Right kidney (tissue), 1 donor: Measurements from ENCODE around the gene CTNNA2.
"Not testable (repeated sequence)": the region's sequence is repeated elsewhere in the genome, so short reads cannot be mapped to it uniquely, and the experiment has no call there.

Experiments used
- DNase-seq: peaks from one replicate; pipeline ENCODE4 v3.0.0-alpha.2; 2016

Gene CTNNA2

DNA sequence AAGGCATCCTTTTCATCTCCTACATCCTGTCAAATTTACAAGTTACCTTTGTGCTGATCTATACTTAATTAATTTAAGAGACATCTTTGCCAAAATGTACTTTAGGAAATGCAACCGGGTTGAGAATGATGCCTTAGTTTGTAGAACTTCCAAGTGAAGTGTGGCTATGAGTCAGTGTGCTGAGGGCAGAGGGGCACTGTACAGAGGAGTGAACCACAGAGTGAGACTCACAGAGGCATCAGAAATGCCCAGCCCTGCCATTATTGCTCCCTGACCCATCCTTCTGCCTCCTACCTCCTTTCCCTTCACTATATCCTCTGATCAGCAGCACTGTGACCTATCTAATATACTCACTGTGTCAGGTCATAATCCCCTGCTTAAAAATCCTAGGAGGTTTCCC, 471.6 kb downstream of the CTNNA2 start:
- no peak for DNase-seq

DNA sequence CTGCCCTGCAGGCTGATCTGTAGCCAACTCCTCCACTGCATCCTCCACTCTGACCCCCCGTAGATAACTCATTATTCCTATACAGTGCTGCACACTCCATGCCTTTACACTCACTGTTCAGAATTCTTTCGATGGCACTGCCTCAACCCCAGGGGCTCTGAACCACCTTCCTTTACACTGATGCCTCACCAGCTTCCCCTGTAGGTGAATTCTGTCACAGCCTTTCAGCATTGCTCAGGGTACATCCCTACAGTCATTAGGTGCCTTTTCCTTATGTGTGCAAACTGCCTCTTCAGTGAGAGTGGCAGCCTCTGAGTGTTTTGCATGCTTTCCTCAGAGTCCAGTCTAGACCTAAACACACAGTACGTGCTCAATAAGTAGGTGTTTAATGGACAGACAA, 472.3 kb downstream of the CTNNA2 start:
- no peak for DNase-seq

DNA sequence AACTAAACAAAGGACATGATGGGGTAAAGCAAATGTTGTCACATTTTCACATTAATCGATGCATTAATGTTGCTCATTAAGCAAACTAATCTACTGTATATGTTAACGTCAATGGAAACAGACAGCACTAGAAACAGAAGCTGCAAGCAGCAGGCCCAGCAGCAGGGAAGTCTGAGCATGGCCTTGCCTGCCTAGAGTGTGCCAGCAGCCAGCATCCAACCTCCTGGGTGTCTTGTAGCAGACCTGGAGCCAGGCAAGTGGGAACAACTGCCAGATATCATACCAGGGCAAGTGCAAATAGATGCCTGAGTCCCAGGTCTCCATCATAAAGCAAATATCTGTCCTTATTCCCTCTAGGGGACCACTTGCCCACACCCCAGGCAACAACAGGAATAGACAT, 472.7 kb downstream of the CTNNA2 start:
- DNase-seq, result no peak

DNA sequence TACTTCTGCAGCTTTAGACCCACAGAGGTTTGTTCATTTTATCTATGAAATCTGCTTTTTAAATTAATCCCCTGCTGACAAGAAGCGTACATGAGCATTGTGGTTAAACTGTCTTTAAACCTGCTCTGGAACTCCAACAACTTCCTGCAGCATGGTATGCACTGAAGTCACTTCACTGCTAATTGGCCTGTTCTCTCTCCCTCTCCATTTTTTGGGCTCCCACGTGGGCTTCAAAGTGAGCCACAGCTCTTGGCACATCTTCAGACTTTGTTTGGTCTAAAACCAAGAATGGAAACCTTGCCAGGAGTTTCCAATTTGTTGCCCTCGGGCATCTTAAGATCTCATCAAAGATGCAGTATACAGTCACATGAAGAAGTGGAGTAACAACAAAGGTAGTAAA, 480.3 kb downstream of the CTNNA2 start:
- no peak for DNase-seq

DNA sequence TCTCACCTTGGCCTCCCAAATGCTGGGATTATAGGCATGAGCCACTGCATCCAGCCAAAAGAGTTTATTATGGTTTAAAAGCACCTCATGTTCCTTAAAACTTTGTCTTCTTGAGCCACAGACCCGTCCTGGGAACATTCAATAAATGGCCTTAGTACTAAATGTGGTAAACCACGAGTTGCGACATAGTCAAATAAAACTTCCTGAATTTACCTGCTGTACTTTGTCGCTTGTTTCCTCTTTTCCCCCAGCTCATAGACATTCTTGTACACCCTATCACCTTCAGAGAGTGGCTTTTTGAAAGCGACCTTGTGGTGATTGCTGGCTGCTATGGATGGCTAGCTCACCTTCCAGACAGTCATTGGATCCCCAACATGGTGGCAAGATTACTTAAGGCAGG, 481.3 kb downstream of the CTNNA2 start:
- DNase-seq, result no peak

DNA sequence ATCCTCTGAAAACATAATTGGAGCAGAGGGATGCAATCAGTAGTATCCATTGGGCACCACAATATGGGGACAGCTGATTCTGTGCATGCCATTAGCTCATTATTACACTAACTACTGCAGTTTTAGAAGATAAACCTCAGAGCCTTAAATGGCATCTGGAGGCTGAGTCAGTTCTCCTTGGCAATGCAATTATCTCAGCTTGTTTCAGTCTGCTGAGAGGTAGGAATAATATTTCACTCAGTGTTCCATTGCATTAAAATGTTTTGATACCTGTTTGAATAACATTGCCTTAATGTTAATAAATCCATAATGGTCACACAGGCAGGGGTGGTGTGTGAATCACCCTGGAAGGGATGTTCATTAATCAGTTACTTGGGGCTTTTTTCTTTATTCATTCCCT, 482.1 kb downstream of the CTNNA2 start:
- no peak for DNase-seq

DNA sequence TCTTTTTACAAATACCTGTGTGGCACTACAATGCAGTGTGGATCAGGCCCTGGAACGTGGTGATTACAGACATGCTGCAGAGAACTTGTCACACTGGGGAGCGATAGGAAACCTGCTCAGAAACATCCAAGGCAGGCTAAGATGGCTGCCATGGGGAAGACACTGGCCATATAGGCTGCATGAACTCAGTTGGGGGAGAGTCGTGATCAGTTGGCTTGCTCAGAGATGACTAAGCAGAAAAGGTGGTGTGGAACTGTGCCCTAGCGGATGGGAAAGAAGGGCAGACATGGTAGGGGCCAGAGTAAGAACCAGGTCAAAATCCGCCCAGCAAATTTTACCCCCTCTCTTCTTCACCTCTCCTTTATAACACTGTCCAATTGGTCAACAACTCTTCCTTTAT, 483.9 kb downstream of the CTNNA2 start:
- DNase-seq, result no peak

DNA sequence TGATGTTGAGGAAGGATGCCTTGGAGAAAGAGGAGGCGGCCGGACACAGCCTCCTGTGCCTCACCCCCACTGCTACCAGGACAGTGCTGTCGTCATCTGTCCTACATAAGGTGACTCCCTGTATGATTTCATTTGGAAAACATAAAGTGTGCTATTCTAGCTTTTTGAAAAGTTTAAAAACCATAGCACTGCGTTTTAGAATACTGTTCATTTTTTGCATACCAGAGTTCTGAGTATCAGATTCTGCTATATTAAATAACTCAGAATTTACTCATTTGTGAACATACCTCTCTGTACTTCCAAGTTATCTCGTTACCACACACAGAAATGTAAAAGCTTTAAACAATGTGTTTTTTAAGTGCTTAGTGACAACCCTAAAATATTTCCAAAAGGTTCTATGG, 488.9 kb downstream of the CTNNA2 start:
- DNase-seq, result no peak

DNA sequence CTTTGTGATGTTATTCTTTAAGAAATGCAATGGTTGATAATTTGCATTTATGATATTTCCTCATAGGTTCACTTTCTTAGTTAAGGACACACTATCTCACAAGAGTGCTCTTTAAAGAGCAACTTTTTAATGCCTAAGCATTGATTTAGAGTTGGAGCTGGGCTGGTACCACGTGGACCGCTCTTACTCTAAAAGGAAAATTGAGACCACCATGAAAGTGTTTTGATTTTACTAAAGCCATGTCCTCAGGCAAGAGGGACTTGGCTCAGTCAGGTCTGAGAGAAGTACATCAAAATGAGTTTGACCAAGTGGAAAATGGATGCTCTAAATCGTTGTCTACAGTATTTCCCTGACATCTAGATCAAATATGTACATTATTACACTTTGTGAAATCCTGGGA, 489.3 kb downstream of the CTNNA2 start:
- DNase-seq, result no peak

DNA sequence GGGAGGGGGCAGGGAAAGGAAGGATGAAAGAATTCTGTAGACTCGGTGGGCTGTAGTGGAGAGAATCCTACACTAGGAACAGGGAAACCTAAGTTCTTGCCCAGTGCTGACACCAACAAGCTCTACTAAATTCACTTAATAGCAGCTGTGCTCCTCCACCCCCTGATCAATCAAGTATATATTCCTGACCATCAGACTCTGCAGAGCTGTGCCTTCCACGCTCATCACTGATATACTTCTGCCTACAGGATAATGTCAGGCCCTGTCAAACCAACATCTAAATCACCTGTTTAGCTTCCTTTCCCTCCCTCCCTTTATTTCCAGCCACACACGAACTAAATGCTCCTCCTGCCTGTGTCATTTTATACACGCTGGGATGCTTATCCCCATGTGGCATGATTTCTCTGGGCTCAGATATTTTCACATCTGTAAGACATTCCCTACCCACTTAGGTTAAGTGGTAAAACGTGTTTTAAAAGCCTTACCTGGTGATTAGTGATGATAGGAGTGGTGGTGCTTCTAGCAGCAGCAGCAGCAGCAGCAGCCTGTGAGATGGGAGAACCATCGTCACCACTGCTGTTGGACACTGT, 489.8 kb downstream of the CTNNA2 start:
- DNase-seq, result no peak

DNA sequence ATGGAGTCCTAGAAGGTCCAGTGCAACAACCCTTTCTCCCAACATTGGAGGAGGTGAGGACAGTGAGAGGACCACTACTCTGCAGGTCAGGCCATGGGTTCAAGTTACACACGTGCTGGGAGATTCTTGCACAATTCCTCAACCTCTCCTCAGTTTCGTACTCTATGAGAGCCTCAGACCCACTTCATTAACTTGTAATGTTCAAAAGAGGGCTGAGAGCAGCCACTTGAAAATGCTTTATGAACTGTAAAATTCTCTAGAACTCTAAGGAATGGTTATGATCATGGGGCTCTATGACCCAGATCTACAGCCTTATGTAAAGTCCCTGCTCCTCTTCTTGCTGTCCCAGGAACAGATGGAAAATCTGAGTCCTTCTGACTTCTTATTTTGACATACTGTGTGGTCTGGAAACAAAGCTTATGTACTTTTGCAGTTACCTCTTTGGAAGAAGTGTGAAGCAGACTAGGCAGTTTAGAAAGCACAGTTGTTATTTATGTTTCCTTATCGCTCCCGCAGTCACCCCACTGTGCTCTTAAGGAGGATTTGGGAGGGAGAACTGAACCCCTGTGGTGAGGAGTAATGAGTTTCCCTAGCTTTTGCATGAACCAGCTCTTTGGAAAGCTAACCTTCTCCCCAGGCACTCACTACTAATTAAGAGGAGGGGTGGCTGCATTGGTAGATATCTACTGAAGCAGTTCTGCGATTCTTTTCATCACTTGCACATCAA, 495.1 kb downstream of the CTNNA2 start:
- DNase-seq, result no peak

DNA sequence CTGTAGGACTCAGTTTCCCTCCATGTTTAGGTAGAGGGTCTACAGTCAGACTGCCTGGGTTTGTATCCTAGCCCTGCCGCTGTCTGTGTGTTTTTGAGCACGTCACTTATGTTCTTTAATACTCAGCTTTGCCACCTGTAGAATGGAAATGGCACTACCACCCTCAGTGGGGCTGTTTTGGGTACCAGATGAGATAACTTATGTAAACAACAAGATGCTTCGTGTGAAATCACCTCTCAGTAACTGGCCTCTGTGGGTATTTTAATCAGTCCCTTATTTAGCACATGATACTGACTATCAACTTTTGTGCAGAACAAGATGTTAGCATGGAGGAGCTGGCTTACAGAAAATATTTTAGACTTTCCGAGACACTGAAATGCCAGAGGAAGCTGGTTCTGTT, 495.7 kb downstream of the CTNNA2 start:
- no peak for DNase-seq

DNA sequence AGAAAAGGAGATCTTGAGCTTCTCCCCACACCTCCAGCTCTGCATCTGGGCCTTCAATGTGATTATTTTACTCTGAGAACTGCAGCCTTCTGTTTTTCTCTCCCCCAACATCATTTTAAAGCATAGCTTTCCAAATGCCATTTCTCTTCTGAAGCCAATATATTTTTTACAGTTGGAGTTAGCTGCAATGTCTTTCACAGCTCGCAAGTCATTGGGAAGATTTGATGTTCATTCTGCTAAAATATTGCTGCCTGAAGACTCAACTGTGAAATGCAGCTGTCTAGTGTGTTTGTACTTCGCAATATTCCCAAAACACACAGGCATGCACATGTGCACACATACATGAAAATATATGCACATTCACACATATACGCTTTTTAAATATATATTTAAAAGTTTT, 496.4 kb downstream of the CTNNA2 start:
- DNase-seq, result no peak

DNA sequence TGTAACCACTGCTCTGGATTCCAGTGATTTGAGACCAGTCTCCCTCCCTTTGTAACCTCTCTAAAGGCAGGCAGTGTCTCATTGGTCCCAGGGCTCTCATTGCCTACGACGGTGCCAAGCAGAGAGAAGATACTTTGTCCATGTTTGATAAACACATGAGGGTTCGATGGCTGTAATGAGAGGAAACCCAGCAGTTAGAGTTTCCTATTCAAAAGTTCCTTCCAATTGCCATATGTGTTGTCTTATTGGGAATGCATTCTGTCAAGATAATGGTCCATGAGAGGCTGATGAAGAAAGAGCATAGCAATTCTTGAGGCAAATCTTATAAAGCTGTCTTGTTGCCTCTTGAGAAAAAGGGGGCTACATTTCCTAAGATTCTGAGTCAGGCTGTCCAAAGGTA, 499.2 kb downstream of the CTNNA2 start:
- no peak for DNase-seq

DNA sequence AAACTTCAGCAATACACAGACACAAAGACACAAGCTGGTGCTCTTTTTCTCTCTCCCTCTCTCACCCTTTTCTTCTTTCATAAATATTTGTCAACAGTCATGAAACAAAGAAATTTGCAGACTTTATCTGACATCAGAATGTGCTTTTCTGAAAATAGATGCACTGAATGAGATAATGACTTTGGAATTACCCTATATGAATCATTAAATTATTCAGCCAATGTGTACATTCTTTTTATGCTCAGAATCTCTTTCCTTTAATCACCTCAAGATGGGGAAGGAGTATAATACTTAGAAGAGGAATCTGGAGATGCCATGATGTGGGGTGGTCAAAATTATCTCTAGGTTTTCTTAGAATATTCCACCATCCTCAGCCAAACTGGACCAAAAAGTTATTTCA, 501.8 kb downstream of the CTNNA2 start:
- no peak for DNase-seq

DNA sequence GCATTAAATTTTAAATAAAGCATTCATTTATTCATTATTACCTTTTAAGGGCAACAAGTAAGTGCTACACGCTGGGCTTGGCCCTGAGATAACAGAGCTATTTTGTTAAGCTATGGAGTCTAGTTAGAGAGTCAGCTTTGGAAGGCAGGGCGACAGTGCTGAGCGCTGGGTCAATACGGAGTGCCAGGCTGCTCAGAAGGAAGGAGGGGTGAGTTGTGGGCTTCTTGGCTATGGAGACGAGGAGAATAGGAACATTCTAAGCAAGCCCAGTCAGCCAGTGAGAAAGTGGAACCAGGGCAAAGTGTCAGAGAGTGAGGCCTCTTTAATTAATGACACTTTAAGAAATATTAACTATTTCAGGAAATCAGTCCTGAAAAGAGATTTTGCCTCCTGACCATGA, 503.3 kb downstream of the CTNNA2 start:
- no peak for DNase-seq

DNA sequence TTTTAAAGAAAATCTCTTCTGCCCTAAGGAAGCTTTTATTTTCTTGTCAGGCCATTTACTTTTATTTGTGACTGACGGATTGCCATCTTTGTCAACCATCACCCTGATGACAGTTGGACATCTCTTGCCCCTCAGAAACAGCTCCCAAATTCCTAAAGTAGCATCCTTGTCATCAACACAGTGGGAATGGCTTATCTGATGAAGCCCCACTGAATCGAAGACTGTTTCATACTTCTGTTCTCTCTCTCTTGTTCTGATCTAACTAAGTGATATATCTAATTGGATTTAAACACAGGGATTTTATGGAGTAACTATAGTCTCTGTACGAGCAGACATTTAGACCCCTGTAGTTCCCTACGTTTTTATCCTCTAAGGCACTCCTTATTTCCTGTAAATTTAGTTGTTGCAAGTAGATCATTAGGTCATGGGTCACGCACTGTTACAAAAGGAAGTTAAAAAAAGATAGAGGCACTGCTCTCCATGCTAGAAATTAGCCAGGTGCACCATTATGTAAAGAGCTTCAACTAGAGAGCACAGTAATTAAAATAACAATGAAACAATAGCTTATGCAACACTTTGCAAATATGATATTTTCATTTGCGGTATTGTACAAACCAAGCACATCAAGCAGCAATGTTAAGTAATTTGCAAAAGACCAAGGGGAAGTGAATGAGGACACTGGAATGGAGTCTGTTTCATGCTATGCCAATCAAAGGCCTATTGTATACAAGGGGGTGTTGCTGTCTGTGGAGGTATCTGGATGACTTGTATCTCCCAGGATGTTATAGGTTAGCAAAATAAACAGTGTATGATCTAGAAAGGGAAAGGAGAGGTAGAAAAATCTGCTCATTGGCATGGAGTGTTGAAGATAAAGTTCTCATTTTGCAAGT, 507.0 kb downstream of the CTNNA2 start:
- no peak for DNase-seq

DNA sequence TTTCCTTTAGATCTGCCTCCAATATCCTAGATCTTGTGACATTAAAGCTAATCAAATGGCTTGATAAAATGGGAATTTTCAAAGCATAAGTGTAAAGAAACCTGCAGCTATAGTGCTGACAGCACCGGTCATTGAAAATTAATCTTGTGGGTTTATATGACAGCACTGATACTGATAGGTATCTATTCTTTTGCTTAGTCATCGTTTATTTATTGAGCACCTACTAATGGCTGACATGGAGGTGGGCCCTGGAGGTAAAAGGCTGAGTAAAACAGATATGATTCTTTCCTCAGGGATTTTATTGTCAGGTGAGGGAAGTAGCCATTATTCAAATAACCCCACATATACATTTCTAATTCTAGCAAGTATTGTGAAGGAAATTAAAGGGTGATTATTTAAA, 509.2 kb downstream of the CTNNA2 start:
- no peak for DNase-seq

DNA sequence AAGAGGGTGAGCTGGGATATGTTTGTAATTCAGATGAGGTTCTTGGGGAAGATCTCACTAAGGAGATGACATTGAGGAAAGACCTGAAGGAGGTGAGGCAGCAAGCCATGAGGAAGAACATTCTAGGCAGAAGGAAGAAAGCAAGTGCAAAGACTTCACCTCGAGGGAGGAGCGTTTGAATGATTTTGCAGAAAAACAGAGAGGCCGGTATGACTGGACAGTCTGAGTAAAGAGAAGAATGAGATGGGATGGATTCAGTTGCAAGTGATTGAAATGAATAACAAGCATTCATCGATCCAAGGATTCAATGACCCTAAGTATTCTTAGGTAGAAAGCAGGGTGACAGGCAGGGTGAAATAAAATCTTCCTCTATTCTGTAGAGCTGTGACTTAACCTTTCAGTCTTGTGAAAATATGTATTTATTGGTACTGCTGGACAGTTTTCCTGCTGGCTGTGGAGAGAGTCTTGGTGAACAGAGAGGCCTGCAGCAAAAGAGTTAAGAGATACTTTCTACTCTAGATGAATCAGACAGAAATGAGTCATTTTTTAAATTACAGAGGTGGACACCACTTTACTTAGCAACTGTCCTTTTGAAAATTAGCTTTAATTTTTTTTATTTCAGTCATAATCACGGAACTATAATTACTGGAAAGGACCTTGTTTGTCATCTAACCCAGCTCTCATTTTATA, 513.3 kb downstream of the CTNNA2 start:
- DNase-seq, result no peak

DNA sequence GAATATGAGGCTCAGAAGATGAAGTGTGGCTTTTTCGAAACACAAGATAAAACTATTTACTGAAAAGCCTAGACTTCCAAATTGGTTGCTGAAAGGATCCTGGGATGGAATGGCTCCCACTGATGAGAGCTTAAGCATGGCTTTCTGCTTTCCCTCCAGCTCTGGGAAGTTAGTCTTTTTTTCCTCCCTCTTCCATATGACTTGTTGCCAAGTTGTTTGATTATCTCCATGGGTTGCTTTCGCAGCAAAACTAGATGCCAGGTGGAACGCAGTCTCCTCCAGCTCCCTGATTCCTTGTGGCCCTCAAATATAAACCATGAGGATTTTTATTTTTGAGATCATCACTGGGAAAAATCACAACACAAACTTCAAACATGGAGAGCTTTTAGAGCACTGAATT, 515.2 kb downstream of the CTNNA2 start:
- no peak for DNase-seq

DNA sequence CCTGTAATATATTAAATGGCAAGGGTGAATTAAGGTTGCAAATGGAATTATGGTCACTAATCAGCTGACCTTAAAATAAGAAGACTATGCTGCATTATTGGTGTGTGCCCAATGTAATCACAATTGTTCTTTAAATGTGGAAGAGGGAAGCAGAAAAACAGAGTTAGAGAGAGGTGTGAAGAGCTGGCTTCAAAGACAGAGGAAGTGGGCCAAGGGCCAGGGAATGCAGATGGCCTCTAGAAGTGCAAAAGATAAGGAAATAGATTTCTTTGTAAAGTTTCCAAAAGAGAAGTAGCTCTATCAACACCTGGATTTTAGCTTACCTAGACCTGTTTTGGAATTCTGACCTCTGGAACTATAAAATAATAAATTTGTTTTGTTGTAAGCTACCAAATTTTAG, 515.7 kb downstream of the CTNNA2 start:
- DNase-seq, result no peak

DNA sequence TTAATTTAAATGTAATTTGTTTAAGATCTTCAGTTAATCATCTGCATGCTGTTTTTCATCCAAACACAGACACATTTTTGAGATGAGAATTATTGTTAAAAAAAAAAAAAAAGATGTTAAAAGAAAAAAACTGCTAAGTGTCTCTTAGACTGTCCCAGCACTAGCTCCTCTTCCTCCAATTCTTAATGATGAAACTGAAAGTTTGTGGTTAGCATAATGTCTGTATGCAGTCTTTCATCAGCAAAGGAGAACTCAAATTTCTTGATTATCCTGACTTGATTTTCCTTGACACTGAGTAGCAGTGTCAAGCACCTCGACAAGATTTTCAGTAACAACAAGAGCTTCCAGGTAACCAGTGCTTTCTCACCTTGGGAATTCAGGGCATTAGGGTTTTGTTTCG, 517.3 kb downstream of the CTNNA2 start:
- no peak for DNase-seq

DNA sequence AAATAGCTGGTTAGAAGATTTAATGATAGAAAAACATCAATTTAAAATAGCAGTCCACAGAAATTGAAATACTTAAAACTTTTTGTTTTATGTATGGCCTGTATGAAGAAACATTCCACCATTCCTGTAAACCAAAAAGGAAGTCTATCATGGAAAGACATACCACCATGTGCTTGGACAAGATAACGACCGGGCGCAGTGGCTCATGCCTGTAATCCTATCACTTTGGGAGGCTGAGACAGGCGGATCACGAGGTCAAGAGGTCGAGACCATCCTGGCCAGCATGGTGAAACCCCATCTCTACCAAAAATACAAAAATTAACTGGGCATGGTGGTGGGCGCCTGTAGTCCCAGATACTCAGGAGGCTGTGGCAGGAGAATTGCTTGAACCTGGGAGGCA, 519.8 kb downstream of the CTNNA2 start:
- DNase-seq, result not testable (repeated sequence)
